Right atrium auricular region (tissue), 2 donors: ENCODE results near the gene SLC2A13. TPM values are rescaled to one million over a fixed set of nuclear protein-coding genes. Genes with fewer than 3 reads are reported as not detected.

ENCODE experiments used
- DNase-seq: peaks from one replicate; pipeline ENCODE4 v3.0.0-alpha.2; 2019; ENCODE audit warnings: low spot score
- H3K27ac ChIP-seq, 2 donors: fragments of 200-600 bp; sonication (generic); 1 replicate in 1 of 2; 2 replicates in 1 of 2; pipeline ENCODE4 v1.5.1; 2016 to 2019
- H3K27me3 ChIP-seq, 2 donors: fragments of 200-600 bp; sonication (generic); one replicate each; pipeline versions ENCODE4 v1.5.1 to v1.6.0; 2017 to 2019
- H3K36me3 ChIP-seq: fragments of 200-600 bp; sonication (generic); one replicate; pipeline ENCODE4 v1.5.1; 2016
- H3K4me1 ChIP-seq, 2 donors: fragments of 200-600 bp; sonication (generic); one replicate each; pipeline versions ENCODE4 v1.5.1 to v1.6.0; 2017 to 2019
- H3K4me3 ChIP-seq, 2 donors: fragments of 200-600 bp; sonication (generic); 1 replicate in 1 of 2; 2 replicates in 1 of 2; pipeline ENCODE4 v1.5.1; 2017 to 2019; ENCODE audit warnings: mild to moderate bottlenecking in 1 of 2, moderate library complexity in 1 of 2
- H3K9me3 ChIP-seq, 2 donors: fragments of 200-600 bp; sonication (generic); one replicate each; pipeline ENCODE4 v1.5.1; 2019
- CTCF ChIP-seq, 2 donors: fragments of 200-600 bp; sonication (generic); IDR thresholded peaks; one replicate each; pipeline ENCODE4 v1.5.1; 2019; ENCODE audit warnings: antibody characterized with exemption in 2 of 2
- total RNA-seq, 2 donors: library from RNA; depleted of rRNA; stranded (reverse); fragments of >200 nt; gene quantifications; one replicate each; pipeline ENCODE4 v1.1.0, GENCODE V29; 2016

SLC2A13 gene
- total RNA-seq, 2 donors from 2014 or later: 8.8 to 14.6 TPM

- H3K9me3 ChIP-seq: no peaks in the 10 kb centered on the region
- H3K4me3 ChIP-seq: no peak overlapping the region
Measured at GRCh38 chr12:40137252-40137651, 31.4 kb upstream of the SLC2A13 start.

GRCh38 chr12:40127408-40127807, 21.5 kb upstream of the SLC2A13 start:
- H3K27ac ChIP-seq: no peak overlapping the region
- no peaks in the 10 kb centered on the region for H3K27me3 ChIP-seq
- H3K4me3 ChIP-seq: no peak overlapping the region
- no peak for DNase-seq
- TF ChIP-seq CTCF (IDR thresholded peaks at IDR 0.05): no peak
- no peaks in the 10 kb centered on the region for H3K9me3 ChIP-seq
- H3K36me3 ChIP-seq: no peaks in the 10 kb centered on the region
- H3K4me1 ChIP-seq: no peaks in the 10 kb centered on the region

More at GRCh38 chr12:40137252-40137651, 31.4 kb upstream of the SLC2A13 start:
- Histone ChIP-seq H3K27me3 (no peaks in the 10 kb centered on the region), H3K27ac (no peak overlapping the region), H3K36me3 (no peaks in the 10 kb centered on the region), H3K4me1 (no peaks in the 10 kb centered on the region)
- no peak for TF ChIP-seq CTCF (IDR thresholded peaks at IDR 0.05)
- DNase-seq: no peak

GRCh38 chr12:40123496-40123895, 17.6 kb upstream of the SLC2A13 start:
- no peaks in the 10 kb centered on the region for H3K9me3 ChIP-seq
- no peak for TF ChIP-seq CTCF (IDR thresholded peaks at IDR 0.05)
- DNase-seq: no peak

GRCh38 chr12:40122842-40123241, 17.0 kb upstream of the SLC2A13 start:
- H3K4me1 ChIP-seq: no peaks in the 10 kb centered on the region
- no peak overlapping the region for H3K27ac ChIP-seq
- no peak overlapping the region for H3K4me3 ChIP-seq
- no peak for DNase-seq
- H3K27me3 ChIP-seq: no peaks in the 10 kb centered on the region
- no peaks in the 10 kb centered on the region for H3K9me3 ChIP-seq
- H3K36me3 ChIP-seq: no peaks in the 10 kb centered on the region
- no peak for TF ChIP-seq CTCF (IDR thresholded peaks at IDR 0.05)

More at GRCh38 chr12:40123496-40123895, 17.6 kb upstream of the SLC2A13 start:
- Histone ChIP-seq H3K27me3 (no peaks in the 10 kb centered on the region), H3K36me3 (no peaks in the 10 kb centered on the region), H3K4me1 (no peaks in the 10 kb centered on the region), H3K27ac (no peak overlapping the region), H3K4me3 (no peak overlapping the region)

GRCh38 chr12:40117818-40118217, 11.9 kb upstream of the SLC2A13 start:
- no peak for DNase-seq
- no peak for TF ChIP-seq CTCF (IDR thresholded peaks at IDR 0.05)

GRCh38 chr12:40110586-40110985, 4.7 kb upstream of the SLC2A13 start:
- H3K9me3 ChIP-seq: no peaks in the 10 kb centered on the region
- H3K4me1 ChIP-seq: peaks cover 0 to 9% of the 10 kb centered on the region in 2 donors
- no peaks in the 10 kb centered on the region for H3K36me3 ChIP-seq
- no peaks in the 10 kb centered on the region for H3K27me3 ChIP-seq
- DNase-seq: no peak
- H3K27ac ChIP-seq: no peak overlapping the region
- no peak overlapping the region for H3K4me3 ChIP-seq
- TF ChIP-seq CTCF (IDR thresholded peaks at IDR 0.05): no peak

More at GRCh38 chr12:40117818-40118217, 11.9 kb upstream of the SLC2A13 start:
- Histone ChIP-seq H3K27ac (no peak overlapping the region), H3K27me3 (no peaks in the 10 kb centered on the region), H3K9me3 (no peaks in the 10 kb centered on the region), H3K4me3 (no peak overlapping the region), H3K4me1 (no peaks in the 10 kb centered on the region), H3K36me3 (no peaks in the 10 kb centered on the region)
